ENCODE results near the gene CHCHD3. TPM values are rescaled to one million over a fixed set of nuclear protein-coding genes. Genes with fewer than 3 reads are reported as not detected.
"Not testable (repeated sequence)": the region's sequence is repeated elsewhere in the genome, so short reads cannot be mapped to it uniquely, and the experiment has no call there.

CHCHD3 gene
- total and polyA plus RNA-seq, 12 donors = 12.3 to 113 (median 54.2) TPM

DNA sequence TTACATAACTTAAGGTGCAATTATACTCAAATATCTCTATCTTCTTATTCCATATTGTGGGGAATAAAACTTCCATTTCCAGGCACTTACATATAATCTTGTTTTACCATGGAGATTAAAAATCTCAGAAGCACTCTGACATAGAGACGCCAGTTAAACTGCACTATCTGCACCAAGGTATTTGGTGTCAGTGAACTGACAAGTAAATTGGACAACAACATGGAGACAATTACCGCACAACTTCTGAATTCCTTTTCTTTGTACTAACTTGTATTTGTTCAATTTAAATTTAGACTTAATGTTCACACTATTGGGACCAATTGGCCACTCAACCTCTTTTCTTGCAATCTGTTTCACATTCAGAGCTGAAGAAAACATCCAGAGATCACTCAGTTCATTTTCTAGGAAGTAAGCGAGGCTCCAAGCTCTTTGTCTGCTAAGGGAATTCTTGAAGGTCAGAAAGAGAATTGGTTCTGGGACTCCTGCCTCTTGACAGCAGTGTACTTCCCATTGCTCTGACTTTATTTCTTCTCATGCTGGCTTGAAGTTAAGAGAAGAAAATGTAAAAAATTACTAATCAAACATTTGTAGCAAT lies 184.7 kb downstream of the CHCHD3 start:
- 94 to 100% (median 96%) methylated on average over 3 of the region's 3 CpGs for WGBS, 4 donors
- Histone ChIP-seq H3K36me3 (replicated peaks in 1 of 2) (no peaks in the 10 kb centered on the region), H3K27ac (no peak overlapping the region), H3K9me3 (replicated peaks in 1 of 3) (no peaks in the 10 kb centered on the region), H3K27me3 (no peaks in the 10 kb centered on the region), H3K4me1 (replicated peaks in 1 of 2) (no peaks in the 10 kb centered on the region), H3K4me3 (no peak overlapping the region)
- no peak for DNase-seq
- TF ChIP-seq POLR2A (IDR thresholded peaks at IDR 0.05) = no peak
- TF ChIP-seq, protein P1, sequence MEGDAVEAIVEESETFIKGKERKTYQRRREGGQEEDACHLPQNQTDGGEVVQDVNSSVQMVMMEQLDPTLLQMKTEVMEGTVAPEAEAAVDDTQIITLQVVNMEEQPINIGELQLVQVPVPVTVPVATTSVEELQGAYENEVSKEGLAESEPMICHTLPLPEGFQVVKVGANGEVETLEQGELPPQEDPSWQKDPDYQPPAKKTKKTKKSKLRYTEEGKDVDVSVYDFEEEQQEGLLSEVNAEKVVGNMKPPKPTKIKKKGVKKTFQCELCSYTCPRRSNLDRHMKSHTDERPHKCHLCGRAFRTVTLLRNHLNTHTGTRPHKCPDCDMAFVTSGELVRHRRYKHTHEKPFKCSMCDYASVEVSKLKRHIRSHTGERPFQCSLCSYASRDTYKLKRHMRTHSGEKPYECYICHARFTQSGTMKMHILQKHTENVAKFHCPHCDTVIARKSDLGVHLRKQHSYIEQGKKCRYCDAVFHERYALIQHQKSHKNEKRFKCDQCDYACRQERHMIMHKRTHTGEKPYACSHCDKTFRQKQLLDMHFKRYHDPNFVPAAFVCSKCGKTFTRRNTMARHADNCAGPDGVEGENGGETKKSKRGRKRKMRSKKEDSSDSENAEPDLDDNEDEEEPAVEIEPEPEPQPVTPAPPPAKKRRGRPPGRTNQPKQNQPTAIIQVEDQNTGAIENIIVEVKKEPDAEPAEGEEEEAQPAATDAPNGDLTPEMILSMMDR (IDR thresholded peaks at IDR 0.05) = no peak
- intact Hi-C loops (cut with DNase I) = no loop called here

DNA sequence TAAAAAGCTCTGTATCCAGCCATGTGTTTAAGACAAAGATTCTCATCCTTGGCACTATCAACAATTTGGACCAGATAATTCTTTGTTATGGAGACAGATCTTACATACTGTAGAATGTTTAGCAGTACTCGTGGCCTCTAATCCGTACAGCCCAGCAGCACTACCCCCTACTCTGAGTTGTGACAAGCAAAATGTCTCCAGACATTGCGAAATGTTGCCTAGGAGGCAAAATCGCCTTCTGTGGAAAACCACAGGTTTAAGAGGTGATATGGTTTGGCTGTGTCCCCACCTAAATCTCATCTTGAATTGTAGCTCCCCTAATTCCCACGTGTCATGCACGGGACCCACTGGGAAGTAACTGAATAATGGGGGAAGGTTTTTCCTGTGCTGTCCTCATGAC lies 186.7 kb downstream of the CHCHD3 start:
- intact Hi-C loops (cut with DNase I) = no loop called here
- no peaks in the 10 kb centered on the region for H3K27me3 ChIP-seq
- H3K27ac ChIP-seq = no peak overlapping the region
- H3K4me1 ChIP-seq (replicated peaks in 1 of 2) = no peaks in the 10 kb centered on the region
- no peak for DNase-seq
- no peaks in the 10 kb centered on the region for H3K36me3 ChIP-seq (replicated peaks in 1 of 2)
- no peak for TF ChIP-seq POLR2A (IDR thresholded peaks at IDR 0.05)
- TF ChIP-seq, protein P1 (IDR thresholded peaks at IDR 0.05) = no peak
- WGBS, 4 donors = 95 to 98% (median 97%) methylated on average over 6 of the region's 6 CpGs
- H3K4me3 ChIP-seq = no peak overlapping the region
- no peaks in the 10 kb centered on the region for H3K9me3 ChIP-seq (replicated peaks in 1 of 3)

DNA sequence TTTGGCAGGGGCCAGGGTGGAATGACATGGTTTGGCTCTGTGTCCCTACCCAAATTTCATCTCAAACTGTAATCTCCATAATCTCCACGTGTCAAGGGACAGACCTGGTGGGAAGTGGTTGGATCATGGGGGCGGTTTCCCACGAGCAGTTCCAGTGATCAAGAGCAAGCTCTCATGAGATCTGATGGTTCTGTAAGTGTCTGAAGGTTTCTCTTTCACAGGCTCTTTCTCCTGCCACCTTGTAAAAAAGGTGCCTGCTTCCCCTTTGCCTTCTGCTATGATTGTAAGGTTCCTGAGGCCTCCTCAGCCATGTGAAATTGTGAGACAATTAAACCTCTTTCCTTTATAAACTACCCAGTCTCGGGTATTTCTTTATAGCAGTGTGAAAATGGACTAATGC lies 188.3 kb downstream of the CHCHD3 start:
- H3K36me3 ChIP-seq (replicated peaks in 1 of 2) = no peaks in the 10 kb centered on the region
- no peak for TF ChIP-seq POLR2A (IDR thresholded peaks at IDR 0.05)
- no peak overlapping the region for H3K27ac ChIP-seq
- no peaks in the 10 kb centered on the region for H3K9me3 ChIP-seq (replicated peaks in 1 of 3)
- DNase-seq = no peak
- intact Hi-C loops (cut with DNase I) = no loop called here
- no peak overlapping the region for H3K4me3 ChIP-seq
- no peaks in the 10 kb centered on the region for H3K4me1 ChIP-seq (replicated peaks in 1 of 2)
- H3K27me3 ChIP-seq = no peaks in the 10 kb centered on the region
- 95 to 99% (median 96%) methylated on average over 4 of the region's 4 CpGs for WGBS, 4 donors

DNA sequence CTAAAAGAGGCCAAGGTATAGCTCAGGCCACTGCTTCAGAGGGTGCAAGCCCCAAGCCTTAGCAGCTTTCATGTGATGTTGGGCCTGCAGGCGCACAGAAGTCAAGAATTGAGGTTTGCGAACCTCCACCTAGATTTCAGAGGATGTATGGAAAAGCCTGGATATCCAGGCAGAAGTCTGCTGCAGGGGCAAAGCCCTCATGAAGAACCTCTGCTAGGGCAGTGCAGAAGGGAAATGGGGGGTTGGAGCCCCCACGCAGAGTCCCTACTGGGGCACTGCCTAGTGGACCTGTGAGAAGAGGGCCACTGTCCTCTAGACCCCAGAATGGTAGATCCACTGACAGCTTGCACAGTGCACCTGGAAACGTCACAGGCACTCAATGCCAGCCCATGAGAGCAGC lies 189.1 kb downstream of the CHCHD3 start:
- H3K27me3 ChIP-seq; intact Hi-C loops (cut with DNase I); H3K4me1 ChIP-seq (replicated peaks in 1 of 2); H3K27ac ChIP-seq; H3K9me3 ChIP-seq (replicated peaks in 1 of 3); H3K4me3 ChIP-seq; H3K36me3 ChIP-seq (replicated peaks in 1 of 2); DNase-seq: not testable (repeated sequence)
- 94 to 100% (median 95%) methylated on average over 2 to 4 of the region's 4 CpGs for WGBS, 4 donors

DNA sequence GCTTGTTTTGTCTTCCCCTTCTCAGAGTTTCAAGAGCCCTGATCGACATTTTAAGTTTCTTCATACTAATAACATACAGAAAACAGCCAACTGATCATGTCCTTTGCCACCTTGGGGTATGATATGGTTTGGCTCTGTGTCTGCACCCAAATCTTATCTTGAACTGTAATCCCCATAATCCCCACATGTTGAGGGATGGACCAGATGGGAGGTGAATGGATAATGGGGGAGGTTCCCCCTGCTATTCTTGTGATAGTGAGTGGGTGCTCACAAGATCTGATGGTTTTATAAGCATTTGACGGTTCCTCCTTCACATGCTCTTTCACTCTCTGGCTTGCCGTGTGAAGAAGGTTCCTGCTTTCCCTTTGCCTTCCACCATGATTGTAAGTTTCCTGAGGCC lies 190.3 kb downstream of the CHCHD3 start:
- H3K9me3 ChIP-seq (replicated peaks in 1 of 3) = no peaks in the 10 kb centered on the region
- no peaks in the 10 kb centered on the region for H3K27me3 ChIP-seq
- H3K4me3 ChIP-seq = no peak overlapping the region
- no peaks in the 10 kb centered on the region for H3K4me1 ChIP-seq (replicated peaks in 1 of 2)
- 96 to 99% (median 98%) methylated on average over 3 of the region's 3 CpGs for WGBS, 4 donors
- no peaks in the 10 kb centered on the region for H3K36me3 ChIP-seq (replicated peaks in 1 of 2)
- DNase-seq = no peak
- TF ChIP-seq, protein P1 (IDR thresholded peaks at IDR 0.05) = no peak
- no peak for TF ChIP-seq POLR2A (IDR thresholded peaks at IDR 0.05)
- no peak overlapping the region for H3K27ac ChIP-seq
- intact Hi-C loops (cut with DNase I) = no loop called here
